AG09309 (cell line): Measurements from ENCODE around the gene MINAR1.

Experiments
- DNase-seq: peaks from one replicate; pipeline ENCODE4 v3.0.0-alpha.2; 2010; ENCODE audit warnings: low read depth
- H3K4me3 ChIP-seq: 2 replicates; pipeline ENCODE4 v1.5.1; 2011; ENCODE audit warnings: mild to moderate bottlenecking, low read depth, low read length, moderate library complexity; ENCODE audit not compliant: control insufficient read depth
- CTCF ChIP-seq: IDR thresholded peaks from 2 replicates; pipeline ENCODE4 v1.5.1; 2011; ENCODE audit warnings: mild to moderate bottlenecking, low read depth, low read length, inconsistent platforms; ENCODE audit not compliant: insufficient read depth, control insufficient read depth; ENCODE audit errors: missing control alignments

MINAR1 gene

GRCh38 chr15:79472446-79472845 lies 40.3 kb downstream of the MINAR1 start:
- TF ChIP-seq CTCF: no peak
- no peak overlapping the region for H3K4me3 ChIP-seq

GRCh38 chr15:79474252-79474651 lies 42.1 kb downstream of the MINAR1 start:
- no peak for TF ChIP-seq CTCF
- peak; percentile 20 for DNase-seq
- no peak overlapping the region for H3K4me3 ChIP-seq

More at GRCh38 chr15:79472446-79472845, 40.3 kb downstream of the MINAR1 start:
- DNase-seq: no peak

- TF ChIP-seq CTCF: no peak
- H3K4me3 ChIP-seq: no peak overlapping the region
- DNase-seq: peak; percentile 45
These were observed 43.2 kb downstream of the MINAR1 start for GRCh38 chr15:79475306-79475705.

- no peak overlapping the region for H3K4me3 ChIP-seq
- no peak for DNase-seq
- no peak for TF ChIP-seq CTCF
These were observed 46.0 kb downstream of the MINAR1 start for GRCh38 chr15:79478108-79478507.

GRCh38 chr15:79479616-79480015 lies 47.5 kb downstream of the MINAR1 start:
- no peak for TF ChIP-seq CTCF
- no peak overlapping the region for H3K4me3 ChIP-seq

GRCh38 chr15:79481793-79482192 lies 49.7 kb downstream of the MINAR1 start:
- no peak overlapping the region for H3K4me3 ChIP-seq
- DNase-seq: no peak
- no peak for TF ChIP-seq CTCF

More at GRCh38 chr15:79479616-79480015, 47.5 kb downstream of the MINAR1 start:
- DNase-seq: no peak
